WTC11 (cell line): ENCODE data around the gene ZDHHC21. TPM values are rescaled to one million over a fixed set of nuclear protein-coding genes. Genes with fewer than 3 reads are reported as not detected.

Source experiments
- ATAC-seq: fragments of 200-7000 bp; cut with Tn5 transposase; 2 replicates; pipeline ENCODE4 v1.10.0; 2021; ENCODE audit warnings: mild to moderate bottlenecking, moderate library complexity
- CTCF ChIA-PET: fragments of 300-600 bp; sonication (Branson Sonifier 250); formaldehyde crosslinking; loops from one replicate; lab custom pipeline; 2021; ENCODE audit warnings: antibody characterized with exemption; lab: Charles Lee
- POLR2A ChIA-PET: fragments of 350-600 bp; sonication (Branson Sonifier 250); formaldehyde crosslinking; loops from one replicate; lab custom pipeline; 2021; ENCODE audit warnings: antibody characterized with exemption; lab: Charles Lee
- DNase-seq: peaks from one replicate; pipeline ENCODE4 v3.0.0; 2021; ENCODE audit warnings: low spot score
- H3K27ac Mint-ChIP-seq: 2 replicates; pipeline ENCODE4 v1.8.0; 2021; ENCODE audit warnings: mixed read lengths
- H3K27me3 Mint-ChIP-seq: 2 replicates; pipeline ENCODE4 v1.8.0; 2021; ENCODE audit warnings: low read depth, mild to moderate bottlenecking, moderate library complexity, mixed read lengths
- H3K36me3 Mint-ChIP-seq: 2 replicates; pipeline ENCODE4 v1.8.0; 2021; ENCODE audit warnings: mixed read lengths
- H3K4me1 Mint-ChIP-seq: 2 replicates; pipeline ENCODE4 v1.8.0; 2022; ENCODE audit warnings: mixed read lengths
- H3K4me3 Mint-ChIP-seq: 2 replicates; pipeline ENCODE4 v1.8.0; 2021; ENCODE audit warnings: mild to moderate bottlenecking, moderate library complexity, mixed read lengths
- H3K9me3 Mint-ChIP-seq: 2 replicates; pipeline ENCODE4 v1.8.0; 2021; ENCODE audit warnings: mixed read lengths
- CREB1 ChIP-seq: sonication (generic); formaldehyde crosslinking; IDR thresholded peaks from 2 replicates; pipeline ENCODE4 v1.8.0; 2023; ENCODE audit warnings: mild to moderate bottlenecking, missing genetic modification reagents
- FOXP1 ChIP-seq: sonication (generic); formaldehyde crosslinking; IDR thresholded peaks from 2 replicates; pipeline ENCODE4 v1.8.0; 2022; ENCODE audit warnings: missing genetic modification reagents, mild to moderate bottlenecking, moderate library complexity, borderline replicate concordance
- JAZF1 ChIP-seq: fragments of 250-450 bp; sonication (Bioruptor Pico); IDR thresholded peaks from 2 replicates; pipeline ENCODE4 v1.9.0; 2021; ENCODE audit warnings: moderate library complexity, mild to moderate bottlenecking, inconsistent platforms
- NFE2L1 ChIP-seq: sonication (generic); formaldehyde crosslinking; IDR thresholded peaks from 2 replicates; pipeline ENCODE4 v1.8.1; 2023; ENCODE audit warnings: missing genetic modification reagents
- RELA ChIP-seq: sonication (generic); formaldehyde crosslinking; IDR thresholded peaks from 2 replicates; pipeline ENCODE4 v1.8.1; 2022; ENCODE audit warnings: missing genetic modification reagents, mild to moderate bottlenecking, borderline replicate concordance
- total RNA-seq: library from RNA; stranded (reverse); gene quantifications from 3 replicates; pipeline ENCODE4 v1.2.3, GENCODE V29; 2021
- TF ChIP-seq, protein P1 (sequence below): fragments of 250-450 bp; sonication (Bioruptor Pico); IDR thresholded peaks from 2 replicates; pipeline ENCODE4 v2.1.2; 2022; ENCODE audit warnings: mild to moderate bottlenecking, moderate library complexity
- TF ChIP-seq, protein P2 (sequence below): fragments of 250-450 bp; sonication (Bioruptor Pico); IDR thresholded peaks from 2 replicates; pipeline ENCODE4 v1.9.0; 2021; ENCODE audit warnings: moderate library complexity, mild to moderate bottlenecking, inconsistent platforms, borderline replicate concordance
- TF ChIP-seq, protein P3 (sequence below): sonication (generic); formaldehyde crosslinking; IDR thresholded peaks from 2 replicates; pipeline ENCODE4 v1.8.1; 2023; ENCODE audit warnings: mild to moderate bottlenecking, missing genetic modification reagents, moderate library complexity
- TF ChIP-seq, protein P4 (sequence below): sonication (generic); formaldehyde crosslinking; IDR thresholded peaks from 2 replicates; pipeline ENCODE4 v1.8.0; 2022; ENCODE audit warnings: mild to moderate bottlenecking, missing genetic modification reagents
- TF ChIP-seq, protein P5 (sequence below): sonication (generic); formaldehyde crosslinking; conservative IDR thresholded peaks from 2 replicates; pipeline ENCODE4 v1.8.1; 2022; ENCODE audit warnings: mild to moderate bottlenecking, missing genetic modification reagents
- TF ChIP-seq, protein P6 (sequence below): sonication (generic); formaldehyde crosslinking; IDR thresholded peaks from 2 replicates; pipeline ENCODE4 v1.8.1; 2022; ENCODE audit warnings: low read depth, missing genetic modification reagents, borderline replicate concordance
- TF ChIP-seq, protein P7 (sequence below): sonication (generic); formaldehyde crosslinking; IDR thresholded peaks from 2 replicates; pipeline ENCODE4 v1.8.0; 2023; ENCODE audit warnings: missing genetic modification reagents
- TF ChIP-seq, protein P8 (sequence below): fragments of 250-450 bp; sonication (Bioruptor Pico); conservative IDR thresholded peaks from 2 replicates; pipeline ENCODE4 v1.9.0; 2021; ENCODE audit warnings: mild to moderate bottlenecking

Gene ZDHHC21
- total RNA-seq, 1 experiment from 2014 or later: 6.7 TPM

DNA sequence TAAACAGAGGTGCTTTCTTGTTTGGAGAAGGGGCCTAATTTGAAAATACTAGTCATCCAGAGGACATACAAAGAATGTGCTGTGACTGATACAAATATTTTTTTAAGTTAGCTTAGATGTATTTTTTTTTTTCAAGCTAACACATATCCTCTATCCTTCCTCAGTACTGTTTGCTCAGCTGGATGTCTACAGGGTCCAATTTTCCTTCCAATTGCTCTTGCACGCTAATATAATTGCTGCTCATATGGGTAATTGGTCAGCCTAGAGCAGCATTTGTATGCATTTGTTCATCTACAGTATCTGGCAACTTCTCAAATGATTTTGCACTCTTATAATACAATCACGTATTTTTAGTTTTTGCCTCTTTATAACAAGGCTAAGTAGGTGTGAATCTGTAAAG lies 84.7 kb downstream of the ZDHHC21 start (continued):
- TF ChIP-seq, protein P1, sequence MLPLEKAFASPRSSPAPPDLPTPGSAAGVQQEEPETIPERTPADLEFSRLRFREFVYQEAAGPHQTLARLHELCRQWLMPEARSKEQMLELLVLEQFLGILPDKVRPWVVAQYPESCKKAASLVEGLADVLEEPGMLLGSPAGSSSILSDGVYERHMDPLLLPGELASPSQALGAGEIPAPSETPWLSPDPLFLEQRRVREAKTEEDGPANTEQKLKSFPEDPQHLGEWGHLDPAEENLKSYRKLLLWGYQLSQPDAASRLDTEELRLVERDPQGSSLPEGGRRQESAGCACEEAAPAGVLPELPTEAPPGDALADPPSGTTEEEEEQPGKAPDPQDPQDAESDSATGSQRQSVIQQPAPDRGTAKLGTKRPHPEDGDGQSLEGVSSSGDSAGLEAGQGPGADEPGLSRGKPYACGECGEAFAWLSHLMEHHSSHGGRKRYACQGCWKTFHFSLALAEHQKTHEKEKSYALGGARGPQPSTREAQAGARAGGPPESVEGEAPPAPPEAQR (CRISPR knock-in tag): no peak
- no peak for TF ChIP-seq CREB1 (CRISPR knock-in tag)
- TF ChIP-seq, protein P2, sequence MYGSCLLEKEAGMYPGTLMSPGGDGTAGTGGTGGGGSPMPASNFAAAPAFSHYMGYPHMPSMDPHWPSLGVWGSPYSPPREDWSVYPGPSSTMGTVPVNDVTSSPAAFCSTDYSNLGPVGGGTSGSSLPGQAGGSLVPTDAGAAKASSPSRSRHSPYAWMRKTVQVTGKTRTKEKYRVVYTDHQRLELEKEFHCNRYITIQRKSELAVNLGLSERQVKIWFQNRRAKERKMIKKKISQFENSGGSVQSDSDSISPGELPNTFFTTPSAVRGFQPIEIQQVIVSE (CRISPR knock-in tag): no peak
- TF ChIP-seq, protein P3, sequence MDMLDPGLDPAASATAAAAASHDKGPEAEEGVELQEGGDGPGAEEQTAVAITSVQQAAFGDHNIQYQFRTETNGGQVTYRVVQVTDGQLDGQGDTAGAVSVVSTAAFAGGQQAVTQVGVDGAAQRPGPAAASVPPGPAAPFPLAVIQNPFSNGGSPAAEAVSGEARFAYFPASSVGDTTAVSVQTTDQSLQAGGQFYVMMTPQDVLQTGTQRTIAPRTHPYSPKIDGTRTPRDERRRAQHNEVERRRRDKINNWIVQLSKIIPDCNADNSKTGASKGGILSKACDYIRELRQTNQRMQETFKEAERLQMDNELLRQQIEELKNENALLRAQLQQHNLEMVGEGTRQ (CRISPR knock-in tag): no peak
- TF ChIP-seq, protein P4, sequence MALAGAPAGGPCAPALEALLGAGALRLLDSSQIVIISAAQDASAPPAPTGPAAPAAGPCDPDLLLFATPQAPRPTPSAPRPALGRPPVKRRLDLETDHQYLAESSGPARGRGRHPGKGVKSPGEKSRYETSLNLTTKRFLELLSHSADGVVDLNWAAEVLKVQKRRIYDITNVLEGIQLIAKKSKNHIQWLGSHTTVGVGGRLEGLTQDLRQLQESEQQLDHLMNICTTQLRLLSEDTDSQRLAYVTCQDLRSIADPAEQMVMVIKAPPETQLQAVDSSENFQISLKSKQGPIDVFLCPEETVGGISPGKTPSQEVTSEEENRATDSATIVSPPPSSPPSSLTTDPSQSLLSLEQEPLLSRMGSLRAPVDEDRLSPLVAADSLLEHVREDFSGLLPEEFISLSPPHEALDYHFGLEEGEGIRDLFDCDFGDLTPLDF (CRISPR knock-in tag): no peak
- TF ChIP-seq RELA (CRISPR knock-in tag): no peak
- TF ChIP-seq, protein P5, sequence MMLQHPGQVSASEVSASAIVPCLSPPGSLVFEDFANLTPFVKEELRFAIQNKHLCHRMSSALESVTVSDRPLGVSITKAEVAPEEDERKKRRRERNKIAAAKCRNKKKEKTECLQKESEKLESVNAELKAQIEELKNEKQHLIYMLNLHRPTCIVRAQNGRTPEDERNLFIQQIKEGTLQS (CRISPR knock-in tag): no peak

DNA sequence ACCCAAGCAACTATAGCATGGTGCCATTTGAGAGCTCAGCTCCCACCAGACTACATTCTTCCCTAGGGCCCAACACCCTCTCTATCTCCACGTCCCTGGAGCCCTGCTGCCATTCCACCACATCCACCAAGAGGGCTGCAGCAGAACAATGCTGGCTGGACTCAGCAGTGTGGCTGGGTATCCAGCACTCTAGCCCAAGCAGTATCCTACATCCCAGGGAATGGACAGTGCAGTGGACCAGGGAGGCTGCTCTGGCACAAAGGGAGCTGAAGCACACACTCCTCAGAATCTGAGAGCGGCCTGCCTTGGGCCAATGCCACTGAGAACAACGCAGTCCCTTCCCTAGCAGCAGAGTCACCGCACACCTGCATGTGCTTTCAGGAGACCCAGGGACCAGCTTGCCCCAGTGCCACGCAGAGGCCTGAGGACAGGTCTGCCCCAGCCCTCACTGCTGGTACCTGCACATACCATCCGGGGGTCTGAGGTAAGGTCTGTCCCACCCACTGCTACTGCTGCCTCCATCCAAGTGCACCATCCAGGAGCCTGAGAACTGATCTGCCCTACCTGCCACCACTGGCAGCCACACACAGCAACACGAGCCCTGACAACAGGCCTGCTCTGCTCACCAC lies 95.9 kb downstream of the ZDHHC21 start:
- H3K4me1 Mint-ChIP-seq: no peaks in the 10 kb centered on the region
- no peak overlapping the region for H3K4me3 Mint-ChIP-seq
- no peaks in the 10 kb centered on the region for H3K27me3 Mint-ChIP-seq
- ChIA-PET CTCF (no interaction called here), POLR2A (no interaction called here)
- H3K27ac Mint-ChIP-seq: no peak overlapping the region
- DNase-seq: no peak
- H3K9me3 Mint-ChIP-seq: peaks cover 46% of the 10 kb centered on the region
- TF ChIP-seq, protein P6, sequence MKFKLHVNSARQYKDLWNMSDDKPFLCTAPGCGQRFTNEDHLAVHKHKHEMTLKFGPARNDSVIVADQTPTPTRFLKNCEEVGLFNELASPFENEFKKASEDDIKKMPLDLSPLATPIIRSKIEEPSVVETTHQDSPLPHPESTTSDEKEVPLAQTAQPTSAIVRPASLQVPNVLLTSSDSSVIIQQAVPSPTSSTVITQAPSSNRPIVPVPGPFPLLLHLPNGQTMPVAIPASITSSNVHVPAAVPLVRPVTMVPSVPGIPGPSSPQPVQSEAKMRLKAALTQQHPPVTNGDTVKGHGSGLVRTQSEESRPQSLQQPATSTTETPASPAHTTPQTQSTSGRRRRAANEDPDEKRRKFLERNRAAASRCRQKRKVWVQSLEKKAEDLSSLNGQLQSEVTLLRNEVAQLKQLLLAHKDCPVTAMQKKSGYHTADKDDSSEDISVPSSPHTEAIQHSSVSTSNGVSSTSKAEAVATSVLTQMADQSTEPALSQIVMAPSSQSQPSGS (CRISPR knock-in tag): no peak
- TF ChIP-seq FOXP1 (no peak), JAZF1 (CRISPR knock-in tag) (no peak), NFE2L1 (CRISPR knock-in tag) (no peak)
- TF ChIP-seq, protein P1 (CRISPR knock-in tag): no peak
- TF ChIP-seq, protein P5 (CRISPR knock-in tag): no peak
- TF ChIP-seq, protein P7, sequence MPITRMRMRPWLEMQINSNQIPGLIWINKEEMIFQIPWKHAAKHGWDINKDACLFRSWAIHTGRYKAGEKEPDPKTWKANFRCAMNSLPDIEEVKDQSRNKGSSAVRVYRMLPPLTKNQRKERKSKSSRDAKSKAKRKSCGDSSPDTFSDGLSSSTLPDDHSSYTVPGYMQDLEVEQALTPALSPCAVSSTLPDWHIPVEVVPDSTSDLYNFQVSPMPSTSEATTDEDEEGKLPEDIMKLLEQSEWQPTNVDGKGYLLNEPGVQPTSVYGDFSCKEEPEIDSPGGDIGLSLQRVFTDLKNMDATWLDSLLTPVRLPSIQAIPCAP: no peak
- TF ChIP-seq, protein P8, sequence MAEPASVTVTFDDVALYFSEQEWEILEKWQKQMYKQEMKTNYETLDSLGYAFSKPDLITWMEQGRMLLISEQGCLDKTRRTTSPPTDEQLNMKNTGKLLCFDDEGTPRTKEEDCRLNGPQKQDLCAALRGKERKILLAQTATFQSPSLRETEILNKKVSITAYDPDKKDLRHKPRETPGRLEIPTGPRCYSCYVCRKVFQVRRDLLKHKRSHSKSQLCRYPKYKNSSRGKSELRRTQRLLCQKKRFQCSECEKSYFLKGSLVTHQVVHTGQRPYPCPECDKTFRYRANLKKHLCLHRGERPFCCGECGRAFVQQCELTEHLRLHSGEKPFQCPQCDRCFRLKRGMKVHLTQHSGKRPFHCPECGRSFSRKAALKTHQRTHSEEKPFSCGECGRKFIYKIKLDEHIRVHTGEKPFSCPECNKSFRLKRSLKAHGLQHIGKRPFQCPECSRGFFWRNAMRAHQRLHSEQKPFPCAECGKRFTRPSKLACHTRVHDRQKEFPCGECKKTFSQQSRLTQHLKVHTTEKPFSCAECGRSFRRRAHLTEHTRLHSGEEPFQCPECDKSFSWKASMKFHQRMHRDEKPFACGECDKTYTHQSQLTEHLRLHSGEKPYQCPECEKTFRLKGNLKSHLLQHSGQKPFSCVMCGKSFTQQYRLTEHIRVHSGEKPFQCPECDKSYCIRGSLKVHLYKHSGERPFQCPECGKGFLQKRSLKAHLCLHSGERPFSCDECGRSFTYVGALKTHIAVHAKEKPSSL (CRISPR knock-in tag): no peak
- peaks cover 36% of the 10 kb centered on the region for H3K36me3 Mint-ChIP-seq
- ATAC-seq: no peak
